ENCODE data around the gene ZNF573.

GRCh38 chr19:37698216-37698615, 81.2 kb downstream of the ZNF573 start:
- TF ChIP-seq POLR2A (IDR thresholded peaks at IDR 0.05; ENCODE audit: low read length) (no peak), GATA1 (IDR thresholded peaks at IDR 0.05; ENCODE audit: low read depth, low read length) (no peak)
